GM12878 (cell line): ENCODE measurements around the gene STAM2. TPM values are rescaled to one million over a fixed set of nuclear protein-coding genes. Genes with fewer than 3 reads are reported as not detected.

Source experiments
- BACH1 ChIP-seq: fragments of 450-650 bp; IDR thresholded peaks from 2 replicates; pipeline ENCODE4 v1.6.1; 2017; ENCODE audit warnings: mild to moderate bottlenecking, borderline replicate concordance
- BMI1 ChIP-seq: fragments of 450-650 bp; IDR thresholded peaks from 2 replicates; pipeline ENCODE4 v1.6.1; 2016; ENCODE audit warnings: mild to moderate bottlenecking, moderate library complexity, borderline replicate concordance
- CBX5 ChIP-seq: sonication (generic); IDR thresholded peaks from 2 replicates; pipeline ENCODE4 v1.6.1; 2016; ENCODE audit warnings: low read depth, moderate library complexity, mild to moderate bottlenecking, inconsistent platforms
- CEBPB ChIP-seq, 2 experiments: fragments of 150-350 bp in 1 of 2; IDR thresholded peaks; 2 replicates each; pipeline ENCODE4 v1.6.1; 2012 to 2014; ENCODE audit warnings: low read depth in 2 of 2, low read length in 2 of 2, borderline replicate concordance in 1 of 2, inconsistent platforms in 1 of 2
- EP300 ChIP-seq, 2 experiments: fragments of 150-350 bp in 1 of 2; IDR thresholded peaks; 2 replicates each; pipeline ENCODE4 v1.6.1; 2011 to 2012; ENCODE audit warnings: low read depth in 2 of 2, low read length in 2 of 2, borderline replicate concordance in 1 of 2, improper control_type of control experiment in 1 of 2, inconsistent platforms in 1 of 2; ENCODE audit not compliant: control insufficient read depth in 1 of 2
- GABPA ChIP-seq: IDR thresholded peaks from 2 replicates; pipeline ENCODE4 v1.6.1; 2014; ENCODE audit warnings: antibody characterized with exemption, low read depth, mild to moderate bottlenecking, inconsistent platforms
- JUNB ChIP-seq: IDR thresholded peaks from 2 replicates; pipeline ENCODE4 v1.6.1; 2016; ENCODE audit warnings: antibody characterized with exemption, mild to moderate bottlenecking
- JUND ChIP-seq: IDR thresholded peaks from 2 replicates; pipeline ENCODE4 v1.6.1; 2012; ENCODE audit warnings: low read depth, mild to moderate bottlenecking, low read length, improper control_type of control experiment, moderate library complexity
- NFYA ChIP-seq: IDR thresholded peaks from 2 replicates; pipeline ENCODE4 v1.6.1; 2011; ENCODE audit warnings: low read depth, mild to moderate bottlenecking, low read length, improper control_type of control experiment, borderline replicate concordance
- NR2C2 ChIP-seq: IDR thresholded peaks from 2 replicates; pipeline ENCODE4 v1.6.1; 2011; ENCODE audit warnings: borderline replicate concordance, low read depth; ENCODE audit not compliant: control insufficient read depth, insufficient read length
- POU2F2 ChIP-seq: IDR thresholded peaks from 3 replicates; pipeline ENCODE4 v1.6.1; 2011; ENCODE audit warnings: low read depth, mild to moderate bottlenecking, low read length, borderline replicate concordance
- RAD21 ChIP-seq: IDR thresholded peaks from 2 replicates; pipeline ENCODE4 v1.6.1; 2011; ENCODE audit warnings: mild to moderate bottlenecking, low read depth, low read length, moderate library complexity; ENCODE audit not compliant: insufficient read depth
- RBBP5 ChIP-seq: fragments of 200-600 bp; sonication (generic); conservative IDR thresholded peaks from 2 replicates; pipeline ENCODE4 v1.6.1; 2016
- SPI1 ChIP-seq: IDR thresholded peaks from 2 replicates; pipeline ENCODE4 v1.6.1; 2011; ENCODE audit warnings: low read depth, mild to moderate bottlenecking, low read length, moderate library complexity, borderline replicate concordance; ENCODE audit not compliant: insufficient read depth
- SUZ12 ChIP-seq: fragments of 200-600 bp; sonication (generic); IDR thresholded peaks from one replicate; pipeline ENCODE4 v1.6.1; 2018; ENCODE audit warnings: antibody characterized with exemption, mild to moderate bottlenecking; ENCODE audit not compliant: unreplicated experiment
- TAF1 ChIP-seq: IDR thresholded peaks from 2 replicates; pipeline ENCODE4 v1.6.1; 2011; ENCODE audit warnings: mild to moderate bottlenecking, low read depth, low read length, borderline replicate concordance
- TBL1XR1 ChIP-seq: IDR thresholded peaks from 2 replicates; pipeline ENCODE4 v1.6.1; 2012; ENCODE audit warnings: low read depth, low read length, improper control_type of control experiment
- ZNF207 ChIP-seq: fragments of 450-650 bp; IDR thresholded peaks from 2 replicates; pipeline ENCODE4 v1.6.1; 2014; ENCODE audit warnings: antibody characterized with exemption, mild to moderate bottlenecking, borderline replicate concordance
- ZZZ3 ChIP-seq: IDR thresholded peaks from 2 replicates; pipeline ENCODE4 v1.6.1; 2011; ENCODE audit warnings: low read depth; ENCODE audit not compliant: control insufficient read depth, insufficient read length
- polyA plus RNA-seq, 11 experiments: library from polyadenylated mRNA; depleted of rRNA in 4 of 11; unstranded in 6 of 11; stranded (reverse) in 5 of 11; fragments of >200 nt; fragmentation: Nextera tagmentation in 4 of 11; fragmentation: Illumina TruSeq in 1 of 11; extraction: Ambion mirVana in 4 of 11; extraction: Trizol in 1 of 11; gene quantifications; 1 replicate in 1 of 11; 2 replicates in 10 of 11; pipeline versions ENCODE4 v1.2.1 to v1.2.3, GENCODE V29; 2011 to 2016; ENCODE audit warnings: inconsistent platforms in 2 of 11, missing spikeins in 2 of 11, low read depth in 1 of 11
- total RNA-seq, 4 experiments: library from RNA; depleted of rRNA in 3 of 4; stranded (reverse); fragments of >200 nt in 3 of 4; fragmentation: Illumina TruSeq in 1 of 4; extraction: Trizol in 1 of 4; gene quantifications; 2 replicates each; pipeline versions ENCODE4 v1.2.1 to v1.2.3, GENCODE V29; 2013 to 2021
- TF ChIP-seq, protein P1 (sequence below): IDR thresholded peaks from 2 replicates; pipeline ENCODE4 v1.6.1; 2011; ENCODE audit warnings: borderline replicate concordance, low read depth, mild to moderate bottlenecking, moderate library complexity, mixed read lengths, low read length; ENCODE audit not compliant: insufficient read depth; ENCODE audit errors: extremely low read length
- TF ChIP-seq, protein P2 (sequence below): fragments of 450-650 bp; IDR thresholded peaks from 2 replicates; pipeline ENCODE4 v1.6.1; 2017; ENCODE audit warnings: mild to moderate bottlenecking, moderate library complexity
- TF ChIP-seq, protein P3 (sequence below): IDR thresholded peaks from 2 replicates; pipeline ENCODE4 v1.6.1; 2011; ENCODE audit warnings: low read depth, mild to moderate bottlenecking, low read length, moderate library complexity, borderline replicate concordance; ENCODE audit errors: extremely low read depth
- TF ChIP-seq, protein P4 (sequence below): fragments of 150-350 bp; IDR thresholded peaks from 2 replicates; pipeline ENCODE4 v1.6.1; 2014; ENCODE audit warnings: mild to moderate bottlenecking, low read depth, low read length

The STAM2 gene
- total and polyA plus RNA-seq, 10 of the 15 experiments (the other 5 are each of a cell fraction or from before 2014, with no cell fraction given) = 4.4 to 21.6 (median 16.2) TPM

DNA sequence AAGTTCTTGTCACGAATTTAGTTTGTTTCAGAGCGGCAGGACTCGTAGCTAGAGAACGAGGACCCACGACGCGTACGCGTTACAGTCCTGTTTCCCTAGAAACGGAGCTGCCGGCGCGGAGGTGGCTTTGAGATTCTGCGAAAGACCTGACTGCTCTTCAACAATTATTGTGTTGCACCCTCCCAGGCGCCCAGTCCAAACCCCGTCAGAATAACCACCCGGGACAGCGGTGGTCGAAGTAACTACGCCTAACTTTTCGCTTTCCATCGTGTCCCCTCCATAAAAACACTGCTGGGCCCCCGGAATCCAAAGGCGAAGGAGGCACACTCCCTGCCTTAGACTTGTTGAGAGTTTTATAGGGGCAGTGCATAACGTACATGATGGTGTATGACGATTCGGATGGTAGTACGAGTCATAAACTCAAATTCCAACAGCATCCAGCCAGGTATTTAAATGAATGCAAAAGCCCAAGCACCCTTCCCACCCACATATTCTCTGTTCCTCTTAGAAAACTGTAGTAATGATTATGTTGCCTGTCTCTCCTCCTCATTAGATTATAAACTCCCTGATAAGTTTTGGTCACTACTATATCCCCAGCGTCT is 651 bp upstream of the STAM2 start (continued):
- TF ChIP-seq NR2C2 (no peak), POU2F2 (no peak), BACH1 (no peak), JUND (no peak), CBX5 (no peak), TAF1 (no peak), RBBP5 (no peak), SPI1 (peak; percentile 85), GABPA (no peak), SUZ12 (no peak), ZZZ3 (no peak), BMI1 (0 out of 2 replicates have a peak, but pooled peaks have one; percentile 35), EP300 (IDR thresholded peaks at IDR 0.05; ENCODE audit: borderline replicate concordance in 1 of 2, control insufficient read depth in 1 of 2, low read depth in 2 of 2, low read length in 2 of 2) (peak in 1 of 2 experiments; percentile 59; a peak in 2 of 4 replicates), RAD21 (no peak), ZNF207 (no peak; the same call in 1 of the 2 replicates), NFYA (no peak), CEBPB (IDR thresholded peaks at IDR 0.05; ENCODE audit: borderline replicate concordance in 1 of 2, low read depth in 2 of 2, low read length in 2 of 2) (no peak), TBL1XR1 (no peak), JUNB (no peak)
- TF ChIP-seq, protein P1, sequence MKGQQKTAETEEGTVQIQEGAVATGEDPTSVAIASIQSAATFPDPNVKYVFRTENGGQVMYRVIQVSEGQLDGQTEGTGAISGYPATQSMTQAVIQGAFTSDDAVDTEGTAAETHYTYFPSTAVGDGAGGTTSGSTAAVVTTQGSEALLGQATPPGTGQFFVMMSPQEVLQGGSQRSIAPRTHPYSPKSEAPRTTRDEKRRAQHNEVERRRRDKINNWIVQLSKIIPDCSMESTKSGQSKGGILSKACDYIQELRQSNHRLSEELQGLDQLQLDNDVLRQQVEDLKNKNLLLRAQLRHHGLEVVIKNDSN = no peak
- TF ChIP-seq, protein P2, sequence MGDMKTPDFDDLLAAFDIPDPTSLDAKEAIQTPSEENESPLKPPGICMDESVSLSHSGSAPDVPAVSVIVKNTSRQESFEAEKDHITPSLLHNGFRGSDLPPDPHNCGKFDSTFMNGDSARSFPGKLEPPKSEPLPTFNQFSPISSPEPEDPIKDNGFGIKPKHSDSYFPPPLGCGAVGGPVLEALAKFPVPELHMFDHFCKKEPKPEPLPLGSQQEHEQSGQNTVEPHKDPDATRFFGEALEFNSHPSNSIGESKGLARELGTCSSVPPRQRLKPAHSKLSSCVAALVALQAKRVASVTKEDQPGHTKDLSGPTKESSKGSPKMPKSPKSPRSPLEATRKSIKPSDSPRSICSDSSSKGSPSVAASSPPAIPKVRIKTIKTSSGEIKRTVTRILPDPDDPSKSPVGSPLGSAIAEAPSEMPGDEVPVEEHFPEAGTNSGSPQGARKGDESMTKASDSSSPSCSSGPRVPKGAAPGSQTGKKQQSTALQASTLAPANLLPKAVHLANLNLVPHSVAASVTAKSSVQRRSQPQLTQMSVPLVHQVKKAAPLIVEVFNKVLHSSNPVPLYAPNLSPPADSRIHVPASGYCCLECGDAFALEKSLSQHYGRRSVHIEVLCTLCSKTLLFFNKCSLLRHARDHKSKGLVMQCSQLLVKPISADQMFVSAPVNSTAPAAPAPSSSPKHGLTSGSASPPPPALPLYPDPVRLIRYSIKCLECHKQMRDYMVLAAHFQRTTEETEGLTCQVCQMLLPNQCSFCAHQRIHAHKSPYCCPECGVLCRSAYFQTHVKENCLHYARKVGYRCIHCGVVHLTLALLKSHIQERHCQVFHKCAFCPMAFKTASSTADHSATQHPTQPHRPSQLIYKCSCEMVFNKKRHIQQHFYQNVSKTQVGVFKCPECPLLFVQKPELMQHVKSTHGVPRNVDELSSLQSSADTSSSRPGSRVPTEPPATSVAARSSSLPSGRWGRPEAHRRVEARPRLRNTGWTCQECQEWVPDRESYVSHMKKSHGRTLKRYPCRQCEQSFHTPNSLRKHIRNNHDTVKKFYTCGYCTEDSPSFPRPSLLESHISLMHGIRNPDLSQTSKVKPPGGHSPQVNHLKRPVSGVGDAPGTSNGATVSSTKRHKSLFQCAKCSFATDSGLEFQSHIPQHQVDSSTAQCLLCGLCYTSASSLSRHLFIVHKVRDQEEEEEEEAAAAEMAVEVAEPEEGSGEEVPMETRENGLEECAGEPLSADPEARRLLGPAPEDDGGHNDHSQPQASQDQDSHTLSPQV = no peak
- TF ChIP-seq, protein P3, sequence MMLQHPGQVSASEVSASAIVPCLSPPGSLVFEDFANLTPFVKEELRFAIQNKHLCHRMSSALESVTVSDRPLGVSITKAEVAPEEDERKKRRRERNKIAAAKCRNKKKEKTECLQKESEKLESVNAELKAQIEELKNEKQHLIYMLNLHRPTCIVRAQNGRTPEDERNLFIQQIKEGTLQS = no peak
- TF ChIP-seq, protein P4, sequence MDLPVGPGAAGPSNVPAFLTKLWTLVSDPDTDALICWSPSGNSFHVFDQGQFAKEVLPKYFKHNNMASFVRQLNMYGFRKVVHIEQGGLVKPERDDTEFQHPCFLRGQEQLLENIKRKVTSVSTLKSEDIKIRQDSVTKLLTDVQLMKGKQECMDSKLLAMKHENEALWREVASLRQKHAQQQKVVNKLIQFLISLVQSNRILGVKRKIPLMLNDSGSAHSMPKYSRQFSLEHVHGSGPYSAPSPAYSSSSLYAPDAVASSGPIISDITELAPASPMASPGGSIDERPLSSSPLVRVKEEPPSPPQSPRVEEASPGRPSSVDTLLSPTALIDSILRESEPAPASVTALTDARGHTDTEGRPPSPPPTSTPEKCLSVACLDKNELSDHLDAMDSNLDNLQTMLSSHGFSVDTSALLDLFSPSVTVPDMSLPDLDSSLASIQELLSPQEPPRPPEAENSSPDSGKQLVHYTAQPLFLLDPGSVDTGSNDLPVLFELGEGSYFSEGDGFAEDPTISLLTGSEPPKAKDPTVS = no peak
